HepG2 (cell line): ENCODE measurements around the gene RPL36AL. TPM values are rescaled to one million over a fixed set of nuclear protein-coding genes. Genes with fewer than 3 reads are reported as not detected.

Experiments
- ARNT2 ChIP-seq: sonication (generic); formaldehyde crosslinking; IDR thresholded peaks from 2 replicates; pipeline ENCODE4 v1.8.0; 2022; ENCODE audit warnings: mild to moderate bottlenecking, low read depth, missing genetic modification reagents, moderate library complexity
- ATF1 ChIP-seq: IDR thresholded peaks from 2 replicates; pipeline ENCODE4 v1.6.1; 2016; ENCODE audit warnings: mild to moderate bottlenecking, control low read depth
- BHLHE40 ChIP-seq: IDR thresholded peaks from 2 replicates; pipeline ENCODE4 v1.6.1; 2011; ENCODE audit warnings: low read length, improper control_type of control experiment
- GLMP ChIP-seq: sonication (generic); formaldehyde crosslinking; IDR thresholded peaks from 2 replicates; pipeline ENCODE4 v1.9.0; 2021; ENCODE audit warnings: missing genetic modification reagents, mild to moderate bottlenecking, borderline replicate concordance
- GTF2F1 ChIP-seq: fragments of 150-350 bp; IDR thresholded peaks from 2 replicates; pipeline ENCODE4 v1.6.1; 2014; ENCODE audit warnings: low read length
- KLF6 ChIP-seq: IDR thresholded peaks from 2 replicates; pipeline ENCODE4 v1.8.0; 2016; ENCODE audit warnings: missing biosample characterization, missing genetic modification reagents
- KMT2B ChIP-seq: IDR thresholded peaks from 2 replicates; pipeline ENCODE4 v1.6.1; 2016; ENCODE audit warnings: missing genetic modification reagents, missing compliant biosample characterization
- MEIS2 ChIP-seq: sonication (generic); formaldehyde crosslinking; IDR thresholded peaks from 2 replicates; pipeline ENCODE4 v1.9.0; 2021; ENCODE audit warnings: mild to moderate bottlenecking, missing genetic modification reagents
- NFATC3 ChIP-seq: sonication (generic); formaldehyde crosslinking; IDR thresholded peaks from 2 replicates; pipeline ENCODE4 v1.5.1; 2020; ENCODE audit warnings: mild to moderate bottlenecking, missing genetic modification reagents
- NR2F2 ChIP-seq: IDR thresholded peaks from 2 replicates; pipeline ENCODE4 v1.6.1; 2012; ENCODE audit warnings: low read depth, inconsistent platforms, borderline replicate concordance
- TAF15 ChIP-seq: fragments of 200-400 bp; formaldehyde crosslinking; IDR thresholded peaks from one replicate; pipeline ENCODE4 v1.6.1; 2018; ENCODE audit warnings: mild to moderate bottlenecking, low read depth, low read length; ENCODE audit not compliant: poor library complexity, severe bottlenecking
- TEAD2 ChIP-seq: sonication (generic); formaldehyde crosslinking; IDR thresholded peaks from 2 replicates; pipeline ENCODE4 v1.9.0; 2021; ENCODE audit warnings: missing genetic modification reagents
- UBTF ChIP-seq: sonication (generic); formaldehyde crosslinking; IDR thresholded peaks from 2 replicates; pipeline ENCODE4 v1.4.0; 2020; ENCODE audit warnings: mild to moderate bottlenecking, missing genetic modification reagents
- ZMAT5 ChIP-seq: sonication (generic); formaldehyde crosslinking; IDR thresholded peaks from 2 replicates; pipeline ENCODE4 v1.5.0; 2020; ENCODE audit warnings: mild to moderate bottlenecking, low read depth, missing genetic modification reagents, borderline replicate concordance
- ZMYM4 ChIP-seq: sonication (generic); formaldehyde crosslinking; IDR thresholded peaks from 2 replicates; pipeline ENCODE4 v1.8.1; 2023; ENCODE audit warnings: mild to moderate bottlenecking, missing genetic modification reagents
- ZNF12 ChIP-seq: sonication (generic); formaldehyde crosslinking; IDR thresholded peaks from 2 replicates; pipeline ENCODE4 v1.5.0; 2020; ENCODE audit warnings: missing genetic modification reagents
- ZNF136 ChIP-seq: sonication (generic); formaldehyde crosslinking; IDR thresholded peaks from 2 replicates; pipeline ENCODE4 v1.8.1; 2022; ENCODE audit warnings: low read depth, mild to moderate bottlenecking, moderate library complexity, missing genetic modification reagents
- ZNF235 ChIP-seq: sonication (generic); formaldehyde crosslinking; IDR thresholded peaks from 2 replicates; pipeline ENCODE4 v1.8.1; 2023; ENCODE audit warnings: mild to moderate bottlenecking, missing genetic modification reagents, borderline replicate concordance
- ZNF260 ChIP-seq: sonication (generic); formaldehyde crosslinking; IDR thresholded peaks from 2 replicates; pipeline ENCODE4 v1.4.0; 2020; ENCODE audit warnings: missing genetic modification reagents, low read depth, mild to moderate bottlenecking, borderline replicate concordance
- ZNF292 ChIP-seq: sonication (generic); formaldehyde crosslinking; IDR thresholded peaks from 2 replicates; pipeline ENCODE4 v1.8.1; 2022; ENCODE audit warnings: mild to moderate bottlenecking, low read depth, missing genetic modification reagents, borderline replicate concordance
- ZNF331 ChIP-seq: sonication (generic); formaldehyde crosslinking; IDR thresholded peaks from 2 replicates; pipeline ENCODE4 v1.4.0; 2020; ENCODE audit warnings: missing genetic modification reagents
- ZNF75D ChIP-seq: sonication (generic); formaldehyde crosslinking; IDR thresholded peaks from 2 replicates; pipeline ENCODE4 v1.8.1; 2023; ENCODE audit warnings: missing genetic modification reagents, mild to moderate bottlenecking, borderline replicate concordance
- ZNF776 ChIP-seq: sonication (generic); formaldehyde crosslinking; IDR thresholded peaks from 2 replicates; pipeline ENCODE4 v1.4.0; 2020; ENCODE audit warnings: mild to moderate bottlenecking, missing genetic modification reagents
- ZNF784 ChIP-seq: sonication (generic); formaldehyde crosslinking; IDR thresholded peaks from 2 replicates; pipeline ENCODE4 v1.5.1; 2020; ENCODE audit warnings: missing genetic modification reagents, mild to moderate bottlenecking, borderline replicate concordance
- ZNF83 ChIP-seq: sonication (generic); formaldehyde crosslinking; IDR thresholded peaks from 2 replicates; pipeline ENCODE4 v1.4.0; 2020; ENCODE audit warnings: missing genetic modification reagents, mild to moderate bottlenecking, borderline replicate concordance
- ZSCAN25 ChIP-seq: sonication (generic); formaldehyde crosslinking; IDR thresholded peaks from 2 replicates; pipeline ENCODE4 v1.8.0; 2022; ENCODE audit warnings: mild to moderate bottlenecking, missing genetic modification reagents
- polyA plus RNA-seq, 8 experiments: library from polyadenylated mRNA; depleted of rRNA in 3 of 8; stranded (reverse) in 7 of 8; unstranded in 1 of 8; fragments of >200 nt; fragmentation: Illumina TruSeq in 4 of 8; extraction: Trizol in 4 of 8; gene quantifications; 2 replicates each; pipeline versions ENCODE4 v1.2.1 to v1.2.3, GENCODE V29; 2011 to 2016; ENCODE audit warnings: low read depth in 4 of 8, missing spikeins in 1 of 8, mixed read lengths in 1 of 8; ENCODE audit not compliant: insufficient read depth in 1 of 8
- total RNA-seq, 5 experiments: library from RNA; depleted of rRNA; stranded (reverse); fragments of >200 nt; fragmentation: Illumina TruSeq; extraction: Trizol; gene quantifications; 2 replicates each; pipeline ENCODE4 v1.2.3, GENCODE V29; 2016; ENCODE audit warnings: low read depth in 1 of 5

Gene RPL36AL
- total and polyA plus RNA-seq, 2 of the 13 experiments (the other 11 are each of a cell fraction or from before 2014, with no cell fraction given) = 90.0 to 294 TPM

- no peak for TF ChIP-seq ZNF83
- no peak for TF ChIP-seq NR2F2
- TF ChIP-seq BHLHE40 = no peak
- TF ChIP-seq GLMP (CRISPR knock-in tag) = no peak
- TF ChIP-seq UBTF = peak; percentile 71
- TF ChIP-seq ZNF235 = no peak
- peak; percentile 46; the same call in 1 of the 2 replicates for TF ChIP-seq GTF2F1
- no peak for TF ChIP-seq ZMAT5
- TF ChIP-seq ZNF331 (CRISPR knock-in tag) = peak; percentile 63
- TF ChIP-seq KLF6 (CRISPR knock-in tag) = peak; percentile 76
- no peak for TF ChIP-seq ZSCAN25 (CRISPR knock-in tag)
- no peak; the same call in none of the 2 replicates for TF ChIP-seq ARNT2 (CRISPR knock-in tag)
- TF ChIP-seq TEAD2 (CRISPR knock-in tag) = no peak
- no peak for TF ChIP-seq NFATC3 (CRISPR knock-in tag)
- TF ChIP-seq ATF1 (CRISPR knock-in tag) = peak; percentile 94
- TF ChIP-seq ZNF292 (CRISPR knock-in tag) = no peak
- no peak for TF ChIP-seq ZNF75D
- TF ChIP-seq ZNF136 (CRISPR knock-in tag) = no peak
- no peak for TF ChIP-seq MEIS2 (CRISPR knock-in tag)
- no peak; the same call in 1 of the 2 replicates for TF ChIP-seq ZNF12 (CRISPR knock-in tag)
- TF ChIP-seq ZNF260 = no peak
- no peak for TF ChIP-seq ZNF784 (CRISPR knock-in tag)
- no peak for TF ChIP-seq TAF15
- TF ChIP-seq ZMYM4 (CRISPR knock-in tag) = peak; percentile 77; the same call in 1 of the 2 replicates
- no peak for TF ChIP-seq ZNF776 (CRISPR knock-in tag)
- peak; percentile 72 for TF ChIP-seq KMT2B
These were observed 34.4 kb downstream of the RPL36AL start, which contains the start of gene RPS29 (continued) for GRCh38 chr14:49585803-49586672.
